ENCODE results near the gene MRPL46. TPM values are rescaled to one million over a fixed set of nuclear protein-coding genes. Genes with fewer than 3 reads are reported as not detected.

Gene MRPL46
- total and polyA plus RNA-seq, 3 donors from 2014 or later, result 36.9 to 65.0 (median 38.4) TPM

DNA sequence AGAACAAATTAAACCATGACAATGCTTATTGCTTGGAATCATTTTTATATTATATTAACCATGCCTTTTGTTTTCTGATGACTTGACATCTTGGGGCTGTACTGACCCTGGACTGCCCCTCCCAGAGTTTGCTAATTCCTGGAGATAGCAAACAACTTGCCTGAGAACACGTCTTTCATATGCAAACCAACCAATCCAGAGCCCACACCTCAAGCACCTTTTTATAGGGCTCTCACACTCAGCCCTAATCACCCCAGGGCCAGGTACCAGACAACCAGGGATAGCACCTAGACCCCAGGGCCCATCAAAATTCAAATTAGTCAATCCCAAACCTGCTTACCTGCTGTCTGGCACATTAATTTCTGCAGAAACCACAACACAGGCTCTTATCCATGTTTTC, 37.3 kb upstream of the MRPL46 start:
- Histone ChIP-seq H3K36me3 (ENCODE audit: low read depth, missing control alignments) (no peaks in the 10 kb centered on the region), H3K4me3 (no peak overlapping the region)
- WGBS, 2 donors, result 85 to 91% methylated on average over 1 of the region's 1 CpG

DNA sequence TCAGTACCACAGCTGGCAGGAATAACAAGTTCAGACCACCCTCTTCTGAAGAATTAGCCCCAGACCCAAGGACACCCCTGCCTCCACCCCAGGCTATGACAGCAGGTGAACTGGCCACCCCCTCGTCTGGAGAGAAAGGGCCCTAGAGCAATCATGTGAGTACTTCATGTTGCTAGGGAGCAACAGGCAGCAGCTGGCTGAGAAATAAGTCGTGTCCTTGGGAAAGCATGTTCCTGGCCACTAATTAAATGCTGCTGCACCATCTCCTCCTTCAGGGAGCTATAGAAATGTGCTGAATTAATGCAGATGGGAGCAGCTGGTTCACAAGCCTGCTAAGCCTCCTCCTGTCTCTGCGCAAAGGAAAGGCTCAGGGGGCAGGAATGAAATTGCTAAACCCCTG, 31.8 kb upstream of the MRPL46 start:
- Histone ChIP-seq H3K4me1 (peaks cover 16% of the 10 kb centered on the region), H3K27me3 (no peaks in the 10 kb centered on the region), H3K9me3 (no peaks in the 10 kb centered on the region), H3K4me3 (no peak overlapping the region), H3K27ac (no peak overlapping the region), H3K36me3 (ENCODE audit: low read depth, missing control alignments) (no peaks in the 10 kb centered on the region)
- DNase-seq, result peak; percentile 28
- intact Hi-C loops (cut with DNase I; ENCODE audit: low total_unique reads), result no loop called here
- whole genome bisulfite sequencing, 2 donors, result 55 to 65% methylated on average over 3 of the region's 3 CpGs
- TF ChIP-seq POLR2A (IDR thresholded peaks at IDR 0.05), result no peak
- TF ChIP-seq, protein P1, sequence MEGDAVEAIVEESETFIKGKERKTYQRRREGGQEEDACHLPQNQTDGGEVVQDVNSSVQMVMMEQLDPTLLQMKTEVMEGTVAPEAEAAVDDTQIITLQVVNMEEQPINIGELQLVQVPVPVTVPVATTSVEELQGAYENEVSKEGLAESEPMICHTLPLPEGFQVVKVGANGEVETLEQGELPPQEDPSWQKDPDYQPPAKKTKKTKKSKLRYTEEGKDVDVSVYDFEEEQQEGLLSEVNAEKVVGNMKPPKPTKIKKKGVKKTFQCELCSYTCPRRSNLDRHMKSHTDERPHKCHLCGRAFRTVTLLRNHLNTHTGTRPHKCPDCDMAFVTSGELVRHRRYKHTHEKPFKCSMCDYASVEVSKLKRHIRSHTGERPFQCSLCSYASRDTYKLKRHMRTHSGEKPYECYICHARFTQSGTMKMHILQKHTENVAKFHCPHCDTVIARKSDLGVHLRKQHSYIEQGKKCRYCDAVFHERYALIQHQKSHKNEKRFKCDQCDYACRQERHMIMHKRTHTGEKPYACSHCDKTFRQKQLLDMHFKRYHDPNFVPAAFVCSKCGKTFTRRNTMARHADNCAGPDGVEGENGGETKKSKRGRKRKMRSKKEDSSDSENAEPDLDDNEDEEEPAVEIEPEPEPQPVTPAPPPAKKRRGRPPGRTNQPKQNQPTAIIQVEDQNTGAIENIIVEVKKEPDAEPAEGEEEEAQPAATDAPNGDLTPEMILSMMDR (IDR thresholded peaks at IDR 0.05), result no peak

More for the DNA sequence above, 37.3 kb upstream of the MRPL46 start:
- no peak overlapping the region for H3K27ac ChIP-seq
- intact Hi-C loops (cut with DNase I; ENCODE audit: low total_unique reads), result no loop called here
- H3K27me3 ChIP-seq, result no peaks in the 10 kb centered on the region
- TF ChIP-seq, protein P1 (IDR thresholded peaks at IDR 0.05), result no peak
- no peak for TF ChIP-seq POLR2A (IDR thresholded peaks at IDR 0.05)
- DNase-seq, result no peak
- peaks cover 2% of the 10 kb centered on the region for H3K4me1 ChIP-seq
- H3K9me3 ChIP-seq, result no peaks in the 10 kb centered on the region

DNA sequence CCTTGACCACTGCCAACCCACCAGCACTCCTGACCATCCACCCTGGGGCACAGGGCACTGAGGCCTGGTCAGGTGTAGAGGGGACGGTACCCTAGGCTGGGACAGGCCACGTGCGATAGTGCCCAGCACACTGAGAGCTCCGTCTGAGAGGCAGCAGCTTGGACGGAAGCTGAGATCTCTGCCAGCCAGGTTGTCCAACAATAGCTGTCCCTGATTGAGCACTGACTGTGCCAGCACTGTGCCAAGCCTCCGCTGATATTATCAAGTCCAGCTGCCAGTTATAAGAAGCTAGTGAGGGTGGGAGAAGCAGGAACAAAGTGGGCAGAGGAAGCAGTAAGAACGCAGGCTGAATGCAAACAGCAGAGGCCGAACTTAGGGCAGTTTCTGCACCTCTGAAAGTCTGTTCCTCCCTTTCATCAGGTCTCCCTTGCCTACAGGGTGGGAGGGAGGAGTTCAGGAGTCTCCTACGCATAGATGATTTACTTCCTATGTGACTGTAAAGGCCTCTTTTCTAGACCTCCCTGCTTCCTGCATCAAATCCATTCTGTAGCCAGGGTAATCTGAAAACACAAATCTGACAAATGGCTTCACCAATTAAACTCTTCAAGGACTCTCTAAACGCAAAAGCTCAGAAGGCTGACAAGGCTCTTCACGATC, 30.0 kb upstream of the MRPL46 start:
- DNase-seq, result peak; percentile 66
- intact Hi-C loops (cut with DNase I; ENCODE audit: low total_unique reads), result no loop called here
- Histone ChIP-seq H3K4me3 (no peak overlapping the region), H3K4me1 (peaks cover 16% of the 10 kb centered on the region), H3K27me3 (no peaks in the 10 kb centered on the region), H3K36me3 (ENCODE audit: low read depth, missing control alignments) (no peaks in the 10 kb centered on the region), H3K27ac (no peak overlapping the region), H3K9me3 (no peaks in the 10 kb centered on the region)
- TF ChIP-seq, protein P1 (IDR thresholded peaks at IDR 0.05), result no peak
- no peak for TF ChIP-seq POLR2A (IDR thresholded peaks at IDR 0.05)
- WGBS, 2 donors, result 65 to 82% methylated on average over 9 to 11 of the region's 11 CpGs

DNA sequence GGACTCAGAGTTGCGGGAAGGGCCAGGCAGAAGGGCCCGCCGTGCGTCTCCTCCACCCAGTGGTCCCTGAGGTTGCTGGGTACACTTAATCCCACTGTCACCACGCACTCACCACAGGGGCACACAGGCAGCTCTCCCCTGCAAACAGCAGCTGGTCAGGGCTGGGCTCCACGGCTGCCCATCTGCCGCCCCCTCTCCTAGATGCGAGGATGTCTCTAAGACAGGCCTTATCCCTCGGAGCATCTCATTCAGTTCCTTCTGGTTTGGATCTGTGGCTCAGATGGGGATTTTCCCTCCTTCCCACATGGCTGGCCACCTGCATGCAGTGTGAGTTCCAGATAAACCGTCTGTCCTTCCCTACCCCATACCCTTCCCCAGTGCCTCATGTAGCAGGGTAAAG, 26.7 kb upstream of the MRPL46 start:
- Histone ChIP-seq H3K4me1 (peaks cover 9% of the 10 kb centered on the region), H3K27ac (no peak overlapping the region), H3K4me3 (no peak overlapping the region), H3K27me3 (no peaks in the 10 kb centered on the region), H3K36me3 (ENCODE audit: low read depth, missing control alignments) (no peaks in the 10 kb centered on the region), H3K9me3 (no peaks in the 10 kb centered on the region)
- intact Hi-C loops (cut with DNase I; ENCODE audit: low total_unique reads), result no loop called here
- TF ChIP-seq, protein P1 (IDR thresholded peaks at IDR 0.05), result no peak
- TF ChIP-seq POLR2A (IDR thresholded peaks at IDR 0.05), result no peak
- 86 to 93% methylated on average over 7 to 10 of the region's 10 CpGs for WGBS, 2 donors
- DNase-seq, result no peak

DNA sequence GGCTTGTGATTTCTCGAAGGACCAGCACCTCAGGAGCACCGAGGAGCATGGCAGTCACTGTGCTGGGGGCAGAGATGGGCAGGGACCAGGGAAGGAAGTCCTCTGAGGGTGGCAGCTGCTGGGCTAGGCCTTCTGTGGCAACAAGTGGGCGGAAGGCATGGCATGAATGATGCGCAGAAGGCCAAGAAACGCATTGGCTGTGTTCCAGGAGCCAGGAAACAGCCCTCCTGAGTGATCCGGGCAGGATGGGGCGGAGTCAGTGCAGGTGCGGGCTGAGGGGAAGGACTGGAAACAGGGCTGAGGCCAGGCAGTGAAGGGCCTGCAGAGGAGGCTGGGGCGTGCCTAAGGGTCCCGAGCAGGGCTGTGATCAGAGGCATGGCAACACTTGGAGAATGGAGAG, 24.0 kb upstream of the MRPL46 start:
- Histone ChIP-seq H3K27me3 (no peaks in the 10 kb centered on the region), H3K36me3 (ENCODE audit: low read depth, missing control alignments) (no peaks in the 10 kb centered on the region), H3K4me1 (no peaks in the 10 kb centered on the region), H3K27ac (no peak overlapping the region), H3K4me3 (no peak overlapping the region), H3K9me3 (no peaks in the 10 kb centered on the region)
- intact Hi-C loops (cut with DNase I; ENCODE audit: low total_unique reads), result no loop called here
- no peak for DNase-seq
- WGBS, 2 donors, result 76 to 81% methylated on average over 10 of the region's 10 CpGs
- TF ChIP-seq, protein P1 (IDR thresholded peaks at IDR 0.05), result no peak
- TF ChIP-seq POLR2A (IDR thresholded peaks at IDR 0.05), result no peak

Measured in testis (tissue), 3 donors.